Stimulated activated CD8-positive, alpha-beta memory T cell treated with anti-CD3 and anti-CD28 coated beads, Interleukin-7, amount 100 ng/mL, for 1 hour (primary cell): ENCODE measurements around the gene SSBP2.
"Not testable (repeated sequence)": the region's sequence is repeated elsewhere in the genome, so short reads cannot be mapped to it uniquely, and the experiment has no call there.

Experiments
- DNase-seq, 2 donors: peaks; one replicate each; pipeline ENCODE4 v3.0.0-alpha.2; 2020; ENCODE audit warnings: low read depth in 2 of 2

The SSBP2 gene

DNA sequence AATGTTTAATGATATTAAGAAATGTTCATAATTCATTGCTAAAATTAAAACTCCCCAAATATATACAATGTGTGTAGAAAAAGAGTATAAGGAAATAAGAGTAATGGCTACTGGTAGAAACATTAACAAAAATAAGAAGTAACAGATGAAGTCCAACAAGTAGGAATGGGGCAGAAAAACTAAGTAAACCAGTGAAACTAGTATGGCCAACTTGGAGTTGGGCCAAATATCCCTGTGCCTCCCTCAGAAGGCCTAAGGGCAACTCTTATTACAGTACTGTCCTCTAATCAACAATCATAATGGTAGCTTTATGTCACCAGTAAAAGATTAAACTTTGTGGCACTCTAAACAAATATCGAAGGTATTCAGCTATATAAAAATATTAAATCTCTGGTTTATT is 93.5 kb downstream of the SSBP2 start:
- DNase-seq = no peak

DNA sequence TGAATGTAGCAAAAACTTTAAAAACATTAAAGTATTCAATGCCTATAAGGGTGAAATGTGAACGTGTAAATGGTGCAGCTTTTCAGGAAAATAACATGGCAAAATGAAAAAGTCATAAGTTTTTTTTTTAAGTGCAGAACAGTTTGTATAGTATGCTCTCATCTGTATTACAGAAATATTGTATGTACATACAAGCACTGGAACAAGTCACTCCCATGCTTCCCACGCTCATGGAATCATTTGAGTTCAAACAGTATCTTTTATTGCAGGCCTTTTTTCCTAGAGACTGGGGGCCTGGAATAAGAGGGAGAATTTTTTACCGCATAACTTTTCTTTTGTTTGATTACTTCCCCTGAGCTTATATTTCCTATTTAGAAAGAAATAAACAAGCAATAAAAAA is 94.1 kb downstream of the SSBP2 start:
- no peak for DNase-seq

DNA sequence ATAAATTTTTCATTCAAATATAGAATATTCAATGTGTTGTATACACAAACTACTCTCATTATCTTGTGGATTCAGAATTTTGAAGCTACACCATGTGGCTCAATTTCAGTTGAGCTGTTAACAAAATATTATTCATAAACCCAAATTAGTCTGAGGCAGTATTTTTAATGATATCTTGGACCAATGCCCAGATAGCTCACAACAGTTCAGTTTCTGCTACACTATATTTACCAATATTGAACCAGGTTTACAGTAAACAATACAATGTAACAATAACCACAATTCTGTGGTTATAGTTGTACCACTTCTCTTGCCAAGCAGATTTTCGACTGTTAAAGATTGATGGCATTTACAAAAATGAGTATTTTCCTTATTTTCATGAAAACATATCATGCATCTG is 99.9 kb downstream of the SSBP2 start:
- no peak for DNase-seq

DNA sequence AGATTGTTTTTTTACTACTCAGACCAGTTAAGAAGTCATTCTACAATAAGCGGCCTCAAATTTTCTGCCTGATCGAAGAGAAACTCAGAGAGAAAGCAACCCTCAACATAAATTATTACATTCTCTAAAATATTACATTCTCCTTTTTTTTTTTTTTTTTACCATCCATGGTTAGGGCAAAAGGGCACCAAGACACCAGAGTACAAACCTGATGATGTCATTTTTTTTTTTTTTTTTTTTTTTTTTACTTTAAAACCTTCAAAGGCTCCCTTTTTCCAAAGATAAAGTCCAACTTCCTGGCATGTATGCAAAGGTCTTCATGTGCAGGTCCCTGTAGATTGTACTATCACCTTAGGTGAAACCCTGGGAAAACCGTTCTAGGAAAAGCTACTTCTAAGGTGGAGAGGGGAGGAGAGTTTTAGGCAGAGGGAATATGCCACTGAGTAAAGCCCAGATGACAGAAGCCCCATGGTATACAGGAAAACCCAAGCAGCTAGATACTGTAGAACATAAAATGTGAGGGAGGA is 104.4 kb downstream of the SSBP2 start:
- no peak for DNase-seq

DNA sequence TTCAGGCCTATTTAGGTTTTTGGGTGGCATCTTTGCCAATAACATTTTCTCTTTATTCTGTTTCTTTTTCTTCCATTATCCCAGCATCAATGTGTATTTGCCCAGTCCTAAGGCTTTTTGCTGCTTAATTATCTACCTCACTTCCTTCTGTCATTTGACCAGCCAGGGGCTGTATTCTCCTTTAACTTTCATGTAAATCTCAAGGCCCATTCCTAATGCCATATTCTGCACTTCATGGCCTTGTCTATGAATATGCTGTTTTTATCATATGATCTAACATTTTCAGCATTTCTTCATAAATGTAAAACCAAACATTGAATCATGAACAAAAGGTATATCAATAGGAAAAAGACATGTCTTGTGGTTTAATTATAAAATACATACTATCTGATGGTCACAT is 108.7 kb downstream of the SSBP2 start:
- no peak for DNase-seq

DNA sequence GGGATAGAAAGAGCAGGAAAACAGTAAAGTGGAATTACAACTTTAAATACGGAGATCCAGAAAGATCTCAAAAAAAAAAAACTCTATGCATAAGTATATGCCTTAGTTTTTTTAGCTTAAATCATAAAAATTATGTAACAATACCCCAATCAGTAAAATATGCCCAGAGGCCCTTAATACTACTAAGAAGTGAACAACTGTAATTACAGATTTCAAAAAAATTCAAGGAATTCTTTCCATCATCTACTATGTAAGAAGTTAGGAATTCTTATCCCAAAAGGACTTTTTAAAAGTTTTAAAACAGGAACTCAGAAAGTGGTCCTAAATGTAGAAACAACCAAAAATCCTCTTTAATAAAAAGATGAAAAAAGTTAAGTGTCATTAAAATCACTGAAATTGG is 111.3 kb downstream of the SSBP2 start:
- no peak for DNase-seq

DNA sequence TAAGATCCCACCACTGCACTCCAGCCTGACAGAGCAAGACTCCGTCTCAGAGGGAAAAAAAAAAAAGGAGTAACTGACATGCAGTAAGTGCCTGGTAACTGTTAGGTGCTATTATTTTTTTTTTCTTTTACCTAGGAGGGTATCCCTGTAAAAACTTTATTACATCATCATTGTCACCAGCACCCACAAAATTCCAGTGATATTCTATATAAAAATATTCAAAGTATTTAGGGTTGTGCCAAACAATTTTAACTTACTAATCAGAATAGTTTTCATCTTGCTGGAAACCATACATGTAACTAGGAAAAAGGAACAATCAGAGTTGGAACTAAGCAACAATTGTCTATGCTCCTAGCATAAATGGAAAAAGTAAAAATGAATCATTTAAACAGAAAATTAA is 112.4 kb downstream of the SSBP2 start:
- no peak for DNase-seq

DNA sequence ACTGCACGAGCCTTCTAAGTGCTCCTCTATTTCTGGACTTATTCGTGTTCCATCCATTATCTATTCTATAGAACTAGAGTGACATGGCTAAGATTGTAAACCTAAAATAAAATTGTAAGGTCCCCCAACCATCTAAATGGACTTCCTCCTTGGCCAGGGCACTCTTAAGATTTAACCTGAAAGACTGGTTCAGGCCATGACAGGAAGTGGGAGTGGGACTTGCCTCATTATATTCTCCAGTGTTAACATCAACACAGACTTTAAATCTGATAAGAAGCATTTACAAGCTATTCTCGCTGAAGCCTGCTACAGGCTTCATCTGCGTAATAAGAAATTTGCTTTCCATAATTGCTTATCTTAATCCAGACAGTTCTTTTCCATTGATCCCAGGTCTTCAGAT is 117.0 kb downstream of the SSBP2 start:
- DNase-seq = no peak

DNA sequence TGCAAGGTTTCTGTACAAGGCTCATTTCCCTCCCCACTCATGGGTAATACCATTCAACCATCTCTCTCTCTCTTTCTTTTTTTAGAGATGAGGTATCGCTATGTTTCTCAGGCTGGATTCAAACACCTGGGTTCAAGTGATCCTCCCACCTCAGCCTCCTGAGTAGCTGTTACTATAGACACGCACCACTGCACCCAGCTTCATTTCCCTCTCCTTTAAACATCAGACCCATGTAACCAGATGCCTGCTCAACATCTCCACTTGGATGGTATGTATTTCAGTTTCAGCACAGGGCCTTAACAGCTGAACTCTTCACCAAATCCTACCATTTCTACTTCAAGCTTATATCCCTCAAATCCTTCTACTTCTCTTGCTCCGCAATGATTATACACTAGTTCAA is 117.4 kb downstream of the SSBP2 start:
- DNase-seq = no peak

DNA sequence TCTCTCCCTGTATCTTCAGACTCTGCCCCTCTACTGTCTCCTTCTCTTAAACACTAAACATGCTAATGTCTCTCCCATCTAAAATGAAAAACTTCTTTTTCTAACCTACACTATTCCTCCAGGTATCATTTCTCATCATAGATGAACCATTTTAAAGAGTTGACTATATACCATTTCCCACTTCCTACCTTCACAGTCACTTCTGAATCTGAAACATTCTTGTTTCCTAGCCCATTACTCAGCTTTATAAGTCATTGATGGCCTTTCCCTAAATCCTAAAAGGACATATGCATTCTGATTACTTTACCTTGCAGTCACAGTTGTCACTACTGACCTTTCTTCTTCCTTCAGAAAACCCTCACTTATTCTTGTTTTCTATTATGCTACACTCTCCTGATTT is 118.2 kb downstream of the SSBP2 start:
- DNase-seq = no peak

DNA sequence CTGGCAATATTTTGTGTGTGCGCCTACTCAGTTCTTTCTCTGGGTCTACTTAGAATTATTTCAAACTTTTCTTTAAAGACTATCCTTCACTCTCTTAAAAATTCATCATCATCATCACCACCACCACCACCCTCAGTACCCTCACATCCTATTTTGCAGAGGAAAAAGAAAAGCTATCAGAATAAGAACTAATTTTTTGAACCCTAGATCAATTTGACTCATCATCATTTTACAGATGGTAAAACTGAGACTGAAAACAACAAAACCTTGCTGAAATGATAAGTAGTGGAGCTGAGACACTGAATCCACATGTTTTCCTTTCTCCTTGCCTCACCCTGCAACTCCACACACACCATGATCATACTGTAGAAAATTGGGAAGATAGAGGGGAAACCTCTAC is 119.3 kb downstream of the SSBP2 start:
- no peak for DNase-seq

DNA sequence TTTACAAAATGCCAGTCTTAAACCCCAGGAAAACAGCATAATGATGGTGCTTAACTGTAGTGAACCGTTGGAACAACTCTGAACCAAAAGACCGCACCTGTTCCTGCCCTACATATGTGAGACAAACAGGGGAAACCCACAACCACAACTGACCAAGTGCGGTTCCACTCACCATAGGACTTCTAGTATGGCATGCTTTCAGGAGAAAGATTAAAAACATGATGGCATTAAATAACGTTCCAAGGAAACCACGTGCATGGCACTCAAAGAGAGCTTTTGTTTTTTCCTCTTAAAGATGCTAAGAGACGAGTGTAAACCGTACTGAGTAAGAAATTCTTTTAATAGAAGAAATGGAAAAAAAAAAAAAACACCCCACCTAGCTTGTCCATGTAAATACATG is 119.8 kb downstream of the SSBP2 start:
- DNase-seq = no peak

DNA sequence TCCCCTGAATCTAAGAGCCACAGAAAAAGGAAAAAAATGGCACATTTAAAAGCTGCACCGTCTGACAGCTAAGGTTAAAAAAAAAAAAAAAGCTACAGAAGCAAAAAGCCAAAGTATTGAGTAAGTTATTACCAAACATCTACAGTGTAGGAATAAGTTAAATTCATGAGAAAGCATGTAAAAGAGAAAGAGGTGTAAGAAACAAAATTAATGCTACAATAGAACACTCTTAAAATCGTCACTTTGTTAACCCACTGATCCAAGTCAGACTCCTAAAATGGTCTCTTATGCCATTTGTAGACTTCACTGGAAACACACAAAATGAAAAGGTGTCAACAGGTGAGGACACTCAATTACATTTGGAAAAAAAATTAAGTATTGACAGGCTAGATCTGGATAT is 120.2 kb downstream of the SSBP2 start:
- DNase-seq = no peak

DNA sequence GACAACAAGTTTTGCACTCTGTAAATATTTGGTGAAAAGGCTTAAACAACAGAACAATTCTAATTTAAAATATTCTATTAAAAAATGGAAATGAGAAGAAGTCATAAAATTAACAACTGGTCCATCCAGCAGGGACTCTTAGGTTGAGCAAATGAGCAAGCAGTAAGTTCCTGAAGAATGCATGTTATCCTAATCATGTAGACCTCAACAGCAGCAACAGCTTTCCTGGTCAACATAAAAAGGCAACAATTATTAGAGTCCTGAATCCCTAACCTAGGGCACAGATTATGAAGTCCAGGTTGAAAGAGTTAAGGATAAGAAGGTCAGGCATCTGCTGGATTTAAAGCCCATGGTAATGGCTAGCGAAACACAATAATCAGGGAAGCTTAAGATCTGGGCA is 120.9 kb downstream of the SSBP2 start:
- DNase-seq = no peak

DNA sequence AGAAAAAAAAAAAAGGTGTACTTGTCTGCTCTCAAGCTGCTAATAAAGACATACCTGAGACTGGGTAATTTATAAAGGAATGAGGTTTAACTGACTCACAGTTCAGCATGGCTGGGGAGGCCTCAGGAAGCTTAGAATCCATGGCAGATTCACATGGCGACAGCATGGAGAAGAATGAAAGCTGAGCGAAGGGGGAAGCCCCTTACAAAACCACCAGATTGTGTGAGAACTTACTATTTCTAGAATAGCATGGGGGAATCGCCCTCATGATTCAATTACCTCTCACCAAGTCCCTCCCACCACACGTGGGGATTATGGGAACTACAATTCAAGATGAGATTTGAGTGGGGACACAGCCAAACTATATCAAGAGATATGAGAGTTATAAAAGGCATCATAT is 122.8 kb downstream of the SSBP2 start:
- not testable (repeated sequence) for DNase-seq

DNA sequence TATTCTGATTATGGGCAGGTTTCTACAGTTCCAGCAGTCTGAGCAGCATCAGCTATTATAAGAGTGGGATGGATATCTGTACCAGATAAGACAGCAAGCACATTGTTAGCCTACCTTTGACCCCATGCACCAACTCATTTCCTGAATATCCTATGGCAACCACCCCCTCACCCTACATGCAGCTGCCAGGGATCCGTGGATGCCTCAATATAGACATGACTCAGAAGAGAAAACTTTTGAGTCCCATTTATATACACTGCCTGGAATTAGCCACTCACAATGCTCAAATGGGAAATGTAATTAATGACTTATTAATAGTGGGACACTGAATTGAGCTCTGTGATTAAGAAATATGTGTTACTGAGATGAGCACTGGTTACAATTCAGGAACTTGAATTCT is 124.4 kb downstream of the SSBP2 start:
- DNase-seq = no peak

DNA sequence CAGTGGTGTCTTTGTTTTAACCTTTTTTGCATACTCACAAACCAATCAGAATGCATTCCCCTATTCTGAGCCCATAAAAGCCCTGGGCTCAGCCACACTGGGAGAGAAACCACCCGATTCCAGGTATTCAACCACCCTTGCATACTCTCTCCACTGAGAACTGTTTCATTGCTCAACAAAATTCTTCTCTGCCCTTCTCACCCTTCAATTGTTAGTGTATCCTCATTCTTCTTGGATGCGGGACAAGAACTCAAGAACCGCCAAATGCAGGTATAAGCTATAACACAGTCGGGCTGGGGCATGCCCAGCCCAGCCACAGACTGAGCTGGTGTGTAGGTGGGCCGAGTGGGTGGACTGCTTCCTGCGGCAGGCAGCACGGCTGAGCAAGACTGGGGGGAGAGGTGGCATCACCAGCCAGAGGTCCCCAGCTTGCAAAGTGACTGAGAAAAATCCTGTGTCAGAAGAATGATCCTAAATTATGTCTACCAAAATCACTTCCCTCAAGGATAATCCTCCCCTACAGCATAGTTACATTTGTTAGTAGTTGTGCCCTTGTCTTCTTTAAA is 141.0 kb downstream of the SSBP2 start:
- DNase-seq = no peak

DNA sequence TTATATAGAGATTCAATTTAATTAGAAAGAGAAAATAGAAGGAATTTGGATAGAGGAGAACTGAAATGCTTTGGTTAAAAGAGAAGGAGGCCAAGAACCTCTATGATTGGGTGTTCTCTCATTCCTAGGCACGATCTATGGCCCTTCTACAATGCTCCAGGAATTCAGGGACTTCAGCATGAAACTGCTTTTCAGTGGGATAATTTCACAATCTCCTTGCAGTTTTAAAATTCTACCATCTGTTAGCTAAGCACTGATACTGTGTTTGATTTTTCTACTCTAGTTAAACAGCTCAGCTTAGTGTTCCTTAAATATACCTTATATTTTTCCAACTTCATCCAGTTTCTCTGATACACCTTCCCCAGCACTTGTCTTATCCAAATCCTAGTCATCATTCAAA is 141.9 kb downstream of the SSBP2 start:
- no peak for DNase-seq

DNA sequence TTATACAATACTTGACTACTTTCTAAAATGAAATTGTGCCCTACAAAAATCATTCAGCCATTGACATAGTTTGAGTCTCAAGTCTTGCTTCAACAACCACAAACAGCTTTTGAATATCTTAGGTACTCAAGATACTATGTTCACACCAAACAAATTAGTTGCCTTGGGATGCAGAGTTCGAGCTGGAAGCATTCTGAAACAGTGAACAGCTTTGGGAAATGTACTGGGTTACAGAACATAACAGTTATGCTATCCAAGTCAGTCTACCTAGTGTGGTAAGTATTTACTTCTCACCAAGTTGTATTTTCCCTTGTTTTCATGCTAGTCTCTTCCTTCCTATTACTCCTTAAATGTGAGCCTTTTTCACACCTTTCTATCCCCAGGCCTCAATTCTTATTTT is 143.2 kb downstream of the SSBP2 start:
- no peak for DNase-seq

DNA sequence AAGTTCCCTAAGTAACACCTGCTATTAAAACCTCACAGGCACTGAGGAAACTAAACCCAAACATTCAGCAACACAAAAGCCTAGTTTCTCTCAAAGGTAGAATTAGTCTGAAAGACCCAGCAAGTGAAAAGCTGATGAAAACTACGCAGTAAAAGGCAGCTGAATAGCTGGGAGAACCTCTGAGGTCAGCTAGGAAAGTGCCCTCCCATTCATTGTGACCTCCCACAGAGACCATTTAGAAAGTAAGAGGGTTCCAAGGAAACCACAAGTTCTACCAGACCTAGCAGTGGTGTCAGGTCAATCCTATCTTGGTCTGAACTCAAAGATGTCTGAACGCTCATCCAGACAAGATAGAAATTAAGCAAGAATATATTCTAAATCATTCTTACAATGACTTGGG is 144.7 kb downstream of the SSBP2 start:
- no peak for DNase-seq

DNA sequence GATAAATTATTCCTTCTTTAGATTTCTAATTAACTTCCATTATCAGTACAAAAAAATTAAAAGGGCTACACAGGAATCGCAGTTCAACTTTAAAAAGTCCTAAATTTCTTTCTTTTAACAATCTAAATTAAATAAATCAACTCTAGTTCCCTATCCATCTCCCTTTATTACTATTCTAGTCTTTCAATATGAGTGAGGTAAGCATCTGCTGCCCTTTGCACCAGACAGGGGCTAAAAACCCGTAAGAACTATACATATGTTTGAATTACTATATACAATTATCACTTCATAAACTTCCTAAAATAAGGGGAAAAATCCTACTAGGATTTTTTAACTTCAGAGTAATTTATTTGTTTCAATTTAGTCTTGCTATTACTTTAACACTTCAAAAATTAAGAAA is 145.6 kb downstream of the SSBP2 start:
- DNase-seq = no peak

DNA sequence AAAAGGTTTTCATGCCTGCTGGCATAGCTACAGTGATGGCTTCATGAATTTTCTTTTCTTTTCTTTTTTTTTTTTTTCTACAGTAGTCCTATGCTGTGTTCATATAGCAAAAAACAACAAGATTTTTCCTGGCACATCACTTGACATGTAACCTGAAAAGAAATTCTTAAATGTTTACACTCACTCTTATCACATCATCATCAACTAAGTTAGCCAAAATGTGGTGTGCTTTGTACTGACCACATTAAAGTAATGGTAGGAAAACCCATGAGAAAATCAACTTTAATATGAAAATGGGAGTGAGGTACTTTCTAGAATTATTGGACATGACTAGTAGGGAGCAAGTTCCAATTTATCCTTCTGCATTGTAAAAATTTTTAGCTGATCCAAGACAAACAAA is 146.7 kb downstream of the SSBP2 start:
- no peak for DNase-seq

DNA sequence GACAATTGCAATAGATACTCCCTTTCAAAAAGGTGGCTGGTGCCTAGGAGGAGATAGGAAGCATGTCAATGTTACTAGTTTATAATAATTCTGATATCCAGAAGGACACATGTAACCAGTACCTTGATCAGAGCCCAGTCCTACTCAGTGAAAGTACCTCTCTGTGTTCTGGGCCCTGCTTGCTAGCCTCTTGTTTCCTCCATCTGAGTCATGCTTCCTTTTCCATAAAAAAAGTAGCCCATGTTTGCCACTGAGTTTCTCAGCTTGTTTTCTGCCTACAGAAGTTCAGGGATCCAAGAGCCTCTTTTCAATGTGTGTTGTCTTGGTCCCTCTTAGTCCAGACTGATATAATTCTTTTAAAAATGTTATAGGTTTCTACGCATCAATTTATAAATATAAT is 149.0 kb downstream of the SSBP2 start:
- DNase-seq = no peak

DNA sequence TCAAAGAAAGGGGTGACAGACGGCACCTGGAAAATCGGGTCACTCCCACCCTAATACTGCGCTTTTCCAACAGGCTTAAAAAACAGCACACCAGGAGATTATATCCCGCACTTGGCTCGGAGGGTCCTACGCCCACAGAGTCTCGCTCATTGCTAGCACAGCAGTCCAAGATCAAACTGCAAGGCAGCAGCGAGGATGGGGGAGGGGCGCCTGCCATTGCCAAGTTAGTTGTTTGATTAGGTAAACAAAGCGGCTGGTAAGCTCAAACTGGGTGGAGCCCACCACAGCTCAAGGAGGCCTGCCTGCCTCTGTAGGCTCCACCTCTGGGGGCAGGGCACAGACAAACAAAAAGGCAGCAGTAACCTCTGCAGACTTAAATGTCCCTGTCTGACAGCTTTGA is 158.8 kb downstream of the SSBP2 start:
- not testable (repeated sequence) for DNase-seq
